RWPE2 (cell line): ENCODE data around the gene IER5.

ENCODE experiments used
- ATAC-seq: fragments of 200-7000 bp; cut with Tn5 transposase; 3 replicates; pipeline ENCODE4 v1.9.1; 2021; ENCODE audit warnings: low read depth
- DNase-seq: peaks from one replicate; pipeline ENCODE4 v3.0.0-alpha.2; 2020; ENCODE audit warnings: low spot score
- H3K27ac ChIP-seq: fragments of 450-650 bp; 2 replicates; pipeline ENCODE4 v1.5.1; 2017; ENCODE audit warnings: mild to moderate bottlenecking; ENCODE audit not compliant: poor library complexity, severe bottlenecking
- H3K27me3 ChIP-seq: fragments of 250-450 bp; sonication (Bioruptor Pico); 2 replicates; pipeline ENCODE4 v1.5.1; 2021; ENCODE audit warnings: mild to moderate bottlenecking, moderate library complexity; ENCODE audit not compliant: insufficient read depth, poor library complexity, severe bottlenecking
- H3K36me3 ChIP-seq: fragments of 250-450 bp; sonication (Bioruptor Pico); 2 replicates; pipeline ENCODE4 v1.5.1; 2020; ENCODE audit warnings: low read depth, mild to moderate bottlenecking, moderate library complexity
- H3K4me1 ChIP-seq: fragments of 250-450 bp; sonication (Bioruptor Pico); 2 replicates; pipeline ENCODE4 v1.5.1; 2021; ENCODE audit warnings: mild to moderate bottlenecking, moderate library complexity; ENCODE audit not compliant: insufficient read depth, poor library complexity, severe bottlenecking
- H3K4me3 ChIP-seq: fragments of 250-450 bp; sonication (Bioruptor Pico); 2 replicates; pipeline ENCODE4 v1.5.1; 2021; ENCODE audit warnings: mild to moderate bottlenecking, moderate library complexity; ENCODE audit not compliant: severe bottlenecking
- H3K9me3 ChIP-seq: fragments of 250-450 bp; sonication (Bioruptor Pico); 2 replicates; pipeline ENCODE4 v1.5.1; 2021; ENCODE audit warnings: mild to moderate bottlenecking, moderate library complexity; ENCODE audit not compliant: severe bottlenecking
- CTCF ChIP-seq: fragments of 450-650 bp; IDR thresholded peaks from one replicate; pipeline ENCODE4 v1.5.1; 2017; ENCODE audit warnings: mild to moderate bottlenecking, moderate library complexity; ENCODE audit not compliant: poor library complexity, severe bottlenecking

Gene IER5

DNA sequence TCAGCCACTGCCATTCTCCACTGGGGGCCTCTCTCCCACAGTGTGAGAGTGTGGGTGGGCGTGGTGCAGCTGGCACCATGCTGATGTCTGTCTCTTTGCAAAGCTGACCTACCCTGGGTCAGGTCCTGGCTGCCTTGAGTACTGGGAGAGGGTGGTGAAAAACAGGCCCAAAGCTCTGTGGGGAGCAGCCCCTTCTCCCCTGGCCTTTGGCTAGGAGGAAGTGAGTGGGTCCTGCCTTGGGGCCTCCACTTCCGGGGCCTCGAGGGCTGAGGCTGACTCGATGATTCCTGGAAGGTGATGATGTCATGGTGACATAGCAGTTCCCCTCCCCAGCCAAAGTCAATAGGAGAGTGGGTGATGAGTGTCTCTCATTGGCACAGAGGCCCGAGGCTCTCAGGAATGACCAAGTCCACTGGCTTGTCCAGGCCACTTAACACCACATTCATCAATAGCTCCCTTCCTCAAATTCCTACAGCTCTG lies 53.0 kb downstream of the IER5 start:
- Histone ChIP-seq H3K36me3 (no peaks in the 10 kb centered on the region), H3K9me3 (no peaks in the 10 kb centered on the region), H3K27me3 (no peaks in the 10 kb centered on the region), H3K4me3 (no peak overlapping the region), H3K4me1 (peaks cover 38% of the 10 kb centered on the region), H3K27ac (peak overlapping the region; percentile 89)
- ATAC-seq, result peak; percentile 35
- DNase-seq, result no peak
- no peak for TF ChIP-seq CTCF
